Measurements from ENCODE around the gene ANKFY1. TPM values are rescaled to one million over a fixed set of nuclear protein-coding genes. Genes with fewer than 3 reads are reported as not detected.
A peak's percentile ranks its signal among the peaks of the same experiment; 100 is the strongest.

Gene ANKFY1
- polyA plus RNA-seq, 1 of the 3 experiments (the other 2 are of a cell fraction): 29.6 TPM

- TF ChIP-seq, protein P1, sequence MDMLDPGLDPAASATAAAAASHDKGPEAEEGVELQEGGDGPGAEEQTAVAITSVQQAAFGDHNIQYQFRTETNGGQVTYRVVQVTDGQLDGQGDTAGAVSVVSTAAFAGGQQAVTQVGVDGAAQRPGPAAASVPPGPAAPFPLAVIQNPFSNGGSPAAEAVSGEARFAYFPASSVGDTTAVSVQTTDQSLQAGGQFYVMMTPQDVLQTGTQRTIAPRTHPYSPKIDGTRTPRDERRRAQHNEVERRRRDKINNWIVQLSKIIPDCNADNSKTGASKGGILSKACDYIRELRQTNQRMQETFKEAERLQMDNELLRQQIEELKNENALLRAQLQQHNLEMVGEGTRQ (IDR thresholded peaks at IDR 0.05; ENCODE audit: borderline replicate concordance, low read depth, low read length): no peak
- TF ChIP-seq EP300 (IDR thresholded peaks at IDR 0.05; ENCODE audit: borderline replicate concordance in 1 of 2, low read depth in 1 of 2, low read length in 1 of 2) (0 out of 4 replicates have a peak, but pooled peaks of 1 of the 2 experiments have one; percentile 22), RCOR1 (IDR thresholded peaks at IDR 0.05; ENCODE audit: low read length) (peak; percentile 27; the same call in 1 of the 2 replicates), GATA2 (CRISPR knock-in tag; IDR thresholded peaks at IDR 0.05) (peak; percentile 84)
- Histone ChIP-seq H3K9ac (no peak overlapping the region), H3K79me2 (ENCODE audit: insufficient read depth) (no peaks in the 10 kb centered on the region), H3K27ac (ENCODE audit: low read depth in 2 of 2, low read length in 1 of 2) (peak overlapping the region in 1 of 2 experiments; percentile 76; a peak in 2 of 4 replicates), H3K9me3 (no peaks in the 10 kb centered on the region), H2AFZ (ENCODE audit: low read depth) (no peak overlapping the region), H3K27me3 (ENCODE audit: insufficient read depth) (no peaks in the 10 kb centered on the region), H4K20me1 (ENCODE audit: insufficient read depth) (no peaks in the 10 kb centered on the region), H3K4me1 (ENCODE audit: control insufficient read depth in 1 of 2, insufficient read depth in 2 of 2, low read depth in 1 of 2, low read length in 1 of 2) (peaks cover 0 to 26% of the 10 kb centered on the region in 2 experiments; a peak in 1 of 4 replicates), H3K36me3 (replicated peaks in 1 of 2; ENCODE audit: control insufficient read depth in 1 of 2, insufficient read depth in 2 of 2, low read length in 1 of 2) (peaks cover 12 to 35% of the 10 kb centered on the region in 2 experiments), H3F3A (replicated peaks; ENCODE audit: insufficient read depth) (no peaks in the 10 kb centered on the region), H3K9me2 (no peaks in the 10 kb centered on the region), H3K4me3 (ENCODE audit: low read depth in 2 of 2, low read length in 1 of 2) (no peak overlapping the region), H3K4me2 (no peak overlapping the region)
- DNase-seq: peak; percentile 66
- WGBS (ENCODE audit: low lambda C conversion rate): 37% methylated on average over 7 of the region's 7 CpGs
- ChIA-PET CTCF (interaction anchor here (0.6 to 1.5 kb wide), 3 partner anchors 88 to 908 kb away, joined by 3 read pairs; no protein-coding TSS in a partner anchor), POLR2A (interaction anchor here (3.1 kb wide), 1 partner anchor 17 kb away, joined by 14 read pairs; no protein-coding TSS in a partner anchor)
Measured at GRCh38 chr17:4161192-4161966, 102.4 kb downstream of the ANKFY1 start.

GRCh38 chr17:4160294-4160859 lies 103.4 kb downstream of the ANKFY1 start:
- H3K4me1 ChIP-seq (ENCODE audit: control insufficient read depth in 1 of 2, insufficient read depth in 2 of 2, low read depth in 1 of 2, low read length in 1 of 2): peaks cover 0 to 26% of the 10 kb centered on the region in 2 experiments; a peak in 1 of 4 replicates
- WGBS (ENCODE audit: low lambda C conversion rate): 94% methylated on average over 19 of the region's 19 CpGs
- no peak overlapping the region for H3K4me3 ChIP-seq (ENCODE audit: low read depth in 2 of 2, low read length in 1 of 2)
- H2AFZ ChIP-seq (ENCODE audit: low read depth): no peak overlapping the region
- H3K79me2 ChIP-seq (ENCODE audit: insufficient read depth): no peaks in the 10 kb centered on the region
- H3K9me2 ChIP-seq: no peaks in the 10 kb centered on the region
- H3F3A ChIP-seq (replicated peaks; ENCODE audit: insufficient read depth): no peaks in the 10 kb centered on the region
- no peak overlapping the region; a peak in 1 of 4 replicates for H3K27ac ChIP-seq (ENCODE audit: low read depth in 2 of 2, low read length in 1 of 2)
- no peaks in the 10 kb centered on the region for H3K9me3 ChIP-seq
- H3K4me2 ChIP-seq: no peak overlapping the region
- ChIA-PET CTCF (interaction anchor here (0.8 to 1.5 kb wide), 5 partner anchors 12 to 246 kb away, joined by 3 read pairs; no protein-coding TSS in a partner anchor), POLR2A (interaction anchor here (1.4 to 3.1 kb wide), 2 partner anchors 16 to 17 kb away, joined by 4 to 14 read pairs; partner anchors contain the start of gene CYB5D2)
- peaks cover 8 to 25% of the 10 kb centered on the region in 2 experiments for H3K36me3 ChIP-seq (replicated peaks in 1 of 2; ENCODE audit: control insufficient read depth in 1 of 2, insufficient read depth in 2 of 2, low read length in 1 of 2)
- H4K20me1 ChIP-seq (ENCODE audit: insufficient read depth): no peaks in the 10 kb centered on the region
- H3K27me3 ChIP-seq (ENCODE audit: insufficient read depth): no peaks in the 10 kb centered on the region
- no peak overlapping the region for H3K9ac ChIP-seq
- DNase-seq: no peak
- TF ChIP-seq REST (IDR thresholded peaks at IDR 0.05; ENCODE audit: low read depth, low read length) (no peak), MEF2A (IDR thresholded peaks at IDR 0.05; ENCODE audit: borderline replicate concordance, low read depth) (no peak), GATA2 (CRISPR knock-in tag; IDR thresholded peaks at IDR 0.05) (no peak), SIN3A (IDR thresholded peaks at IDR 0.05; ENCODE audit: borderline replicate concordance, low read depth, low read length) (no peak), TCF12 (IDR thresholded peaks at IDR 0.05) (no peak), POLR2AphosphoS5 (IDR thresholded peaks at IDR 0.05; ENCODE audit: low read depth, low read length) (no peak), TEAD4 (IDR thresholded peaks at IDR 0.05; ENCODE audit: borderline replicate concordance, insufficient read depth) (no peak), RAD21 (IDR thresholded peaks at IDR 0.05; ENCODE audit: low read length) (no peak), GABPA (IDR thresholded peaks at IDR 0.05; ENCODE audit: low read depth) (no peak), ELF1 (IDR thresholded peaks at IDR 0.05) (no peak)
- TF ChIP-seq, protein P2, sequence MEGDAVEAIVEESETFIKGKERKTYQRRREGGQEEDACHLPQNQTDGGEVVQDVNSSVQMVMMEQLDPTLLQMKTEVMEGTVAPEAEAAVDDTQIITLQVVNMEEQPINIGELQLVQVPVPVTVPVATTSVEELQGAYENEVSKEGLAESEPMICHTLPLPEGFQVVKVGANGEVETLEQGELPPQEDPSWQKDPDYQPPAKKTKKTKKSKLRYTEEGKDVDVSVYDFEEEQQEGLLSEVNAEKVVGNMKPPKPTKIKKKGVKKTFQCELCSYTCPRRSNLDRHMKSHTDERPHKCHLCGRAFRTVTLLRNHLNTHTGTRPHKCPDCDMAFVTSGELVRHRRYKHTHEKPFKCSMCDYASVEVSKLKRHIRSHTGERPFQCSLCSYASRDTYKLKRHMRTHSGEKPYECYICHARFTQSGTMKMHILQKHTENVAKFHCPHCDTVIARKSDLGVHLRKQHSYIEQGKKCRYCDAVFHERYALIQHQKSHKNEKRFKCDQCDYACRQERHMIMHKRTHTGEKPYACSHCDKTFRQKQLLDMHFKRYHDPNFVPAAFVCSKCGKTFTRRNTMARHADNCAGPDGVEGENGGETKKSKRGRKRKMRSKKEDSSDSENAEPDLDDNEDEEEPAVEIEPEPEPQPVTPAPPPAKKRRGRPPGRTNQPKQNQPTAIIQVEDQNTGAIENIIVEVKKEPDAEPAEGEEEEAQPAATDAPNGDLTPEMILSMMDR (IDR thresholded peaks at IDR 0.05): no peak
- TF ChIP-seq, protein P3, sequence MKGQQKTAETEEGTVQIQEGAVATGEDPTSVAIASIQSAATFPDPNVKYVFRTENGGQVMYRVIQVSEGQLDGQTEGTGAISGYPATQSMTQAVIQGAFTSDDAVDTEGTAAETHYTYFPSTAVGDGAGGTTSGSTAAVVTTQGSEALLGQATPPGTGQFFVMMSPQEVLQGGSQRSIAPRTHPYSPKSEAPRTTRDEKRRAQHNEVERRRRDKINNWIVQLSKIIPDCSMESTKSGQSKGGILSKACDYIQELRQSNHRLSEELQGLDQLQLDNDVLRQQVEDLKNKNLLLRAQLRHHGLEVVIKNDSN (IDR thresholded peaks at IDR 0.05; ENCODE audit: borderline replicate concordance, low read depth): no peak

Measured in SK-N-SH (cell line).